Suppressor macrophage treated with lipopolysaccharide for 4 hours (primary cell): ENCODE measurements around the gene BCL7A.
A peak's percentile ranks its signal among the peaks of the same experiment; 100 is the strongest.
"Not testable (repeated sequence)": the region's sequence is repeated elsewhere in the genome, so short reads cannot be mapped to it uniquely, and the experiment has no call there.

ENCODE experiments used
- DNase-seq: peaks from one replicate; pipeline ENCODE4 v3.0.0-alpha.2; 2020

The BCL7A gene

GRCh38 chr12:122021822-122022392 is at the start of gene BCL7A:
TSS of gene BCL7A (plus strand) at chr12:122021884. CDS start at chr12:122022092, 208 bp downstream.
- peak; percentile 55 for DNase-seq

GRCh38 chr12:121974026-121974985 is 47.4 kb upstream of the BCL7A start:
- no peak for DNase-seq

- no peak for DNase-seq
Measured at GRCh38 chr12:121975021-121975420, 46.7 kb upstream of the BCL7A start.

GRCh38 chr12:121976950-121977349 is 44.7 kb upstream of the BCL7A start:
- no peak for DNase-seq

- DNase-seq, result peak; percentile 92
Measured at GRCh38 chr12:121980191-121980891, 41.3 kb upstream of the BCL7A start.

GRCh38 chr12:121980892-121981272 is 40.8 kb upstream of the BCL7A start:
- DNase-seq, result no peak

- DNase-seq, result no peak
Measured at GRCh38 chr12:121981456-121981855, 40.2 kb upstream of the BCL7A start.

- no peak for DNase-seq
Measured at GRCh38 chr12:121982950-121983349, 38.7 kb upstream of the BCL7A start.

- peak; percentile 60 for DNase-seq
Measured at GRCh38 chr12:121983536-121984210, 38.0 kb upstream of the BCL7A start.

GRCh38 chr12:121986489-121987245 is 35.0 kb upstream of the BCL7A start:
- DNase-seq, result peak; percentile 28

- not testable (repeated sequence) for DNase-seq
Measured at GRCh38 chr12:121988519-121988918, 33.2 kb upstream of the BCL7A start.

GRCh38 chr12:121989276-121990113 is 32.2 kb upstream of the BCL7A start:
- DNase-seq, result no peak

GRCh38 chr12:121990114-121990647 is 31.5 kb upstream of the BCL7A start:
- no peak for DNase-seq

- DNase-seq, result no peak
Measured at GRCh38 chr12:121990692-121991603, 30.7 kb upstream of the BCL7A start.

GRCh38 chr12:121992059-121992879 is 29.4 kb upstream of the BCL7A start:
- peak; percentile 93 for DNase-seq

GRCh38 chr12:121996050-121996944 is 25.4 kb upstream of the BCL7A start:
- DNase-seq, result no peak

GRCh38 chr12:121996945-121997612 is 24.6 kb upstream of the BCL7A start:
- DNase-seq, result no peak
